ENCODE measurements around the gene TOX3. TPM values are rescaled to one million over a fixed set of nuclear protein-coding genes. Genes with fewer than 3 reads are reported as not detected.

TOX3 gene
- total RNA-seq, 1 experiment from 2014 or later = 20.2 TPM

GRCh38 chr16:52553322-52553721 is 6.4 kb upstream of the TOX3 start:
- no peak overlapping the region for H4K8ac ChIP-seq (replicated peaks; ENCODE audit: insufficient read length, low read depth, low read length)
- H3K27me3 ChIP-seq (ENCODE audit: insufficient read depth, low read length) = peaks cover 5% of the 10 kb centered on the region; the same call in 1 of the 2 replicates
- no peak overlapping the region for H2BK15ac ChIP-seq (ENCODE audit: low read depth, low read length)
- no peaks in the 10 kb centered on the region for H3K9me3 ChIP-seq (ENCODE audit: control insufficient read depth, low read depth, low read length)
- no peak overlapping the region for H3K56ac ChIP-seq (ENCODE audit: insufficient read length, low read depth, low read length)
- peaks cover 4 to 12% of the 10 kb centered on the region in 2 experiments; a peak in 4 of 5 replicates for H3K9me3 Mint-ChIP-seq
- no peak overlapping the region for H3K23ac ChIP-seq (ENCODE audit: insufficient read length, low read depth, low read length)
- no peak overlapping the region for H3K18ac ChIP-seq (ENCODE audit: insufficient read length, low read depth, low read length)
- no peak overlapping the region for H2BK12ac ChIP-seq (ENCODE audit: insufficient read length, low read depth, low read length)
- TF ChIP-seq CTCF (conservative IDR thresholded peaks at IDR 0.05) = peak; percentile 84
- H3T11ph ChIP-seq (ENCODE audit: low read length) = no peak overlapping the region
- no peak overlapping the region for H2AK5ac ChIP-seq (ENCODE audit: insufficient read length, low read length)
- peaks cover 0 to 35% (median 0%) of the 10 kb centered on the region in 3 experiments; a peak in 3 of 7 replicates for H3K36me3 Mint-ChIP-seq (ENCODE audit: insufficient read depth in 1 of 3, low read depth in 3 of 3)
- H4K5ac ChIP-seq (ENCODE audit: insufficient read length, low read depth, low read length) = no peak overlapping the region
- no peaks in the 10 kb centered on the region for H3K79me1 ChIP-seq (ENCODE audit: insufficient read depth, low read depth, low read length, poor library complexity, severe bottlenecking)
- peaks cover 60% of the 10 kb centered on the region in 2 experiments for H3K4me1 Mint-ChIP-seq
- no peak overlapping the region for H3K9ac ChIP-seq (ENCODE audit: extremely low read depth, insufficient read length, low read length)
- H3K27me3 Mint-ChIP-seq (ENCODE audit: low read depth) = peaks cover 51% of the 10 kb centered on the region
- no CpG with 5 or more reads among the region's 2 CpGs for WGBS (ENCODE audit: extremely low coverage, insufficient read length, low lambda C conversion rate)
- no peak overlapping the region for H3K4me2 ChIP-seq (ENCODE audit: insufficient read depth, insufficient read length, low read length)
- H3K27ac Mint-ChIP-seq = no peak overlapping the region
- H2BK5ac ChIP-seq (ENCODE audit: insufficient read length, low read length) = no peak overlapping the region
- no peak overlapping the region for H3K14ac ChIP-seq (ENCODE audit: insufficient read depth, low read length)
- no peak overlapping the region for H2AFZ ChIP-seq (ENCODE audit: low read length)
- H3K23me2 ChIP-seq (ENCODE audit: insufficient read length, low read depth, low read length, poor library complexity, severe bottlenecking) = no peaks in the 10 kb centered on the region
- H3K4me1 ChIP-seq (ENCODE audit: insufficient read depth, low read length) = peaks cover 6% of the 10 kb centered on the region; the same call in 1 of the 2 replicates
- no peak overlapping the region for H2BK20ac ChIP-seq (ENCODE audit: low read depth, low read length, poor library complexity, severe bottlenecking)
- no peak for DNase-seq
- H2BK120ac ChIP-seq (ENCODE audit: low read depth, low read length, poor library complexity, severe bottlenecking) = no peak overlapping the region
- H3K4ac ChIP-seq (ENCODE audit: low read depth, low read length) = no peak overlapping the region
- no peaks in the 10 kb centered on the region for H3K79me2 ChIP-seq (ENCODE audit: insufficient read depth, low read length)
- H3K27ac ChIP-seq (ENCODE audit: insufficient read length, low read depth, low read length) = no peak overlapping the region
- no peaks in the 10 kb centered on the region for H4K20me1 ChIP-seq (ENCODE audit: control insufficient read depth, insufficient read depth, insufficient read length)
- no peak overlapping the region for H3K4me3 Mint-ChIP-seq
- H4K91ac ChIP-seq (ENCODE audit: insufficient read length, low read depth, low read length) = no peak overlapping the region

Data from H9 (cell line).